ENCODE results near the gene FIGN. TPM values are rescaled to one million over a fixed set of nuclear protein-coding genes. Genes with fewer than 3 reads are reported as not detected.

FIGN gene
- total RNA-seq, 1 experiment from 2014 or later, result 1.5 TPM

DNA sequence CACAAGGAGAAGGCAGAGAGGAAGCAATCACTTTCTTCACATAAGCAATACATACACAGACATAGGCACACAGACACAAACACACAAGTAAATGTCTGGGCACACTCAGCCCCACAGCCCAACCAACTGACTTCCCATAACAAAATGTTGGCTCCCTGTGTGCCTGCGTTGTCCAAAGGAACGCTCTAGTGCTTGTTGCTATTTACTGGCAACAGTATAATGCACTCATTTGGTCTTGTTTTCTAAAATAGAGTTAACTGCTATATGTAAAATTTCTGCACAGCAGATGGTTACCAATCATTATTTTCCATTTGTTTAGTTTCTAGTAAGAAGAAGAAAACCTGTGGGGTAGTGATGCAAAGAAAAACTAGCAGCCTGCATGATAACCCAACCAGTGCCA is 16.5 kb downstream of the FIGN start:
- no peaks in the 10 kb centered on the region for H3K4me1 ChIP-seq (ENCODE audit: insufficient read depth, low read length)
- ChIA-PET POLR2A (ENCODE audit: unreplicated experiment) (no interaction called here), CTCF (no interaction called here)
- ATAC-seq, result no peak
- no peaks in the 10 kb centered on the region for H3F3A ChIP-seq (ENCODE audit: low read length, unreplicated experiment)
- H4K20me1 ChIP-seq (ENCODE audit: low read length), result no peaks in the 10 kb centered on the region
- H2AFZ ChIP-seq (ENCODE audit: low read length), result no peak overlapping the region
- H3K79me2 ChIP-seq (ENCODE audit: low read length), result no peaks in the 10 kb centered on the region
- intact Hi-C loops (cut with micrococcal nuclease), result no loop called here
- no peaks in the 10 kb centered on the region for H3K27me3 ChIP-seq (ENCODE audit: low read length)
- H3K27ac ChIP-seq (ENCODE audit: low read length), result no peak overlapping the region
- no peak overlapping the region for H3K4me3 ChIP-seq (ENCODE audit: low read length)
- TF ChIP-seq EZH2phosphoT487 (IDR thresholded peaks at IDR 0.05; ENCODE audit: borderline replicate concordance, low read length) (no peak), EZH2 (IDR thresholded peaks at IDR 0.05; ENCODE audit: low read length, unreplicated experiment) (no peak)
- TF ChIP-seq, protein P1, sequence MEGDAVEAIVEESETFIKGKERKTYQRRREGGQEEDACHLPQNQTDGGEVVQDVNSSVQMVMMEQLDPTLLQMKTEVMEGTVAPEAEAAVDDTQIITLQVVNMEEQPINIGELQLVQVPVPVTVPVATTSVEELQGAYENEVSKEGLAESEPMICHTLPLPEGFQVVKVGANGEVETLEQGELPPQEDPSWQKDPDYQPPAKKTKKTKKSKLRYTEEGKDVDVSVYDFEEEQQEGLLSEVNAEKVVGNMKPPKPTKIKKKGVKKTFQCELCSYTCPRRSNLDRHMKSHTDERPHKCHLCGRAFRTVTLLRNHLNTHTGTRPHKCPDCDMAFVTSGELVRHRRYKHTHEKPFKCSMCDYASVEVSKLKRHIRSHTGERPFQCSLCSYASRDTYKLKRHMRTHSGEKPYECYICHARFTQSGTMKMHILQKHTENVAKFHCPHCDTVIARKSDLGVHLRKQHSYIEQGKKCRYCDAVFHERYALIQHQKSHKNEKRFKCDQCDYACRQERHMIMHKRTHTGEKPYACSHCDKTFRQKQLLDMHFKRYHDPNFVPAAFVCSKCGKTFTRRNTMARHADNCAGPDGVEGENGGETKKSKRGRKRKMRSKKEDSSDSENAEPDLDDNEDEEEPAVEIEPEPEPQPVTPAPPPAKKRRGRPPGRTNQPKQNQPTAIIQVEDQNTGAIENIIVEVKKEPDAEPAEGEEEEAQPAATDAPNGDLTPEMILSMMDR (conservative IDR thresholded peaks at IDR 0.05; ENCODE audit: low read depth, low read length), result no peak
- H3K9ac ChIP-seq (ENCODE audit: low read length), result no peak overlapping the region
- no peaks in the 10 kb centered on the region for H3K9me2 ChIP-seq (replicated peaks; ENCODE audit: low read length)
- no TSS peak for BruUV-seq (replicated peaks)
- no peaks in the 10 kb centered on the region for H3K9me3 ChIP-seq (ENCODE audit: low read length)
- no peak overlapping the region for H3K4me2 ChIP-seq (ENCODE audit: low read length)
- DNase-seq, result no peak
- no peaks in the 10 kb centered on the region for H3K36me3 ChIP-seq (ENCODE audit: low read depth, low read length)

DNA sequence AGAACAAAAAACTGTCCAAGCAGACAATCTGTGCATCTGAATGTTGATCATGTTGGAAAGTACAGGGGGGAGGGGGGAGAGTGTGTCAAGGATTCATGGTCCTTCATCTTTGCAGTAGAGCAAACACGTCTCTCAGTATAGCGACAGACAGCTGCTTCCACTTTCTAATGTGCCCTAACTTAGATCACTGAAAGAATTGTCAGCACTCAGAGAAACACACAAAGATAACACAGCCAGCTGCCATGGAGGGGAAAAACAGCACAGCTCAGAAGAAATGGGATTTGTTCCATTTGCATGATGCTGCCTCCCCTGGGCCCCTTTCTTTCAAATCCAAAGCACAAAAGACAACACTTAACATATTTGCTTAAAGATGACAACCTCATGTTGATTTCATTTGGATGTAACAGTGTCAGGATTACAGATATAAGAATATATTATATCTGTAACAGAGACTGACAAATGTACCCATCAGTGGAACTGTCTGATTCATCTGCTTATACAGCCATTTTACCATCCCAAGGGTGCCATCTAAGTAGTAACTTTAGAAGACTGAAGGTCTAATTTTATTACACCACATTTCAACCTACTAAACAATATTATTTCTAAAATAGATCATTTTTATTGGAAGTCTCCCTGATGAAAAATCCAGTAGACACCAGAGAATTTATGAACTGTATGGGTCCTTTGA is 17.7 kb downstream of the FIGN start:
- POLR2A ChIA-PET (ENCODE audit: unreplicated experiment), result no interaction called here
- no peak overlapping the region for H3K27ac ChIP-seq (ENCODE audit: low read length)

DNA sequence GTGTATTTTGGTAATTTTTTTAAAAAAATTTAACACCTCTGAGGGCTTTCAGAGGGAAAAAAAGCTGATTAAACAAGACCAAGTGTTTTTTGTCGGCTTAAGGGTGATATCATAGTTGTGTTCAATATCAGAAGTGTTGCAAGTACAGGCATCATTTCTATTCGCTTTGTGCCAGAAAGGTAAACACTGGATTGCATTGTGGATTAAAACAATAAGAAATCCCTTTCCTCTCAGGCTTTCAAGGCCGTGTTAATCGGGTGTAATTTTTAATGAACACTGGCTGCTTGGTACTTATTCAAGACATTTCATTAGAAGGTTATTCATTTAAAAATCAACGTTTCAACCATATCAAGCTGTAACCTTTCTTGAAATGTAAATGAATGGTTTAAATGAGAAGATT is 18.3 kb downstream of the FIGN start:
- H3F3A ChIP-seq (ENCODE audit: low read length, unreplicated experiment), result no peaks in the 10 kb centered on the region
- H3K27me3 ChIP-seq (ENCODE audit: low read length), result no peaks in the 10 kb centered on the region
- H3K79me2 ChIP-seq (ENCODE audit: low read length), result no peaks in the 10 kb centered on the region
- DNase-seq, result no peak
- no peak overlapping the region for H3K4me3 ChIP-seq (ENCODE audit: low read length)
- H3K4me2 ChIP-seq (ENCODE audit: low read length), result no peak overlapping the region
- no peaks in the 10 kb centered on the region for H3K4me1 ChIP-seq (ENCODE audit: insufficient read depth, low read length)
- H3K36me3 ChIP-seq (ENCODE audit: low read depth, low read length), result no peaks in the 10 kb centered on the region
- intact Hi-C loops (cut with micrococcal nuclease), result no loop called here
- H3K9me3 ChIP-seq (ENCODE audit: low read length), result no peaks in the 10 kb centered on the region
- ChIA-PET POLR2A (ENCODE audit: unreplicated experiment) (no interaction called here), CTCF (no interaction called here)
- no peak overlapping the region for H3K27ac ChIP-seq (ENCODE audit: low read length)
- no peaks in the 10 kb centered on the region for H3K9me2 ChIP-seq (replicated peaks; ENCODE audit: low read length)
- BruUV-seq (replicated peaks), result no TSS peak
- H3K9ac ChIP-seq (ENCODE audit: low read length), result no peak overlapping the region
- H2AFZ ChIP-seq (ENCODE audit: low read length), result no peak overlapping the region
- ATAC-seq, result no peak
- TF ChIP-seq, protein P1 (conservative IDR thresholded peaks at IDR 0.05; ENCODE audit: low read depth, low read length), result no peak
- no peak for TF ChIP-seq EZH2phosphoT487 (IDR thresholded peaks at IDR 0.05; ENCODE audit: borderline replicate concordance, low read length)
- TF ChIP-seq EZH2 (IDR thresholded peaks at IDR 0.05; ENCODE audit: low read length, unreplicated experiment), result no peak
- no peaks in the 10 kb centered on the region for H4K20me1 ChIP-seq (ENCODE audit: low read length)

More for the DNA sequence above, 17.7 kb downstream of the FIGN start:
- Histone ChIP-seq H3F3A (ENCODE audit: low read length, unreplicated experiment) (no peaks in the 10 kb centered on the region), H3K9ac (ENCODE audit: low read length) (no peak overlapping the region), H2AFZ (ENCODE audit: low read length) (no peak overlapping the region), H3K36me3 (ENCODE audit: low read depth, low read length) (no peaks in the 10 kb centered on the region), H3K9me3 (ENCODE audit: low read length) (no peaks in the 10 kb centered on the region), H3K9me2 (replicated peaks; ENCODE audit: low read length) (no peaks in the 10 kb centered on the region), H3K27me3 (ENCODE audit: low read length) (no peaks in the 10 kb centered on the region), H3K4me1 (ENCODE audit: insufficient read depth, low read length) (no peaks in the 10 kb centered on the region), H3K4me2 (ENCODE audit: low read length) (no peak overlapping the region), H4K20me1 (ENCODE audit: low read length) (no peaks in the 10 kb centered on the region), H3K4me3 (ENCODE audit: low read length) (no peak overlapping the region), H3K79me2 (ENCODE audit: low read length) (no peaks in the 10 kb centered on the region)
- DNase-seq, result no peak
- CTCF ChIA-PET, result no interaction called here
- no peak for TF ChIP-seq EZH2 (IDR thresholded peaks at IDR 0.05; ENCODE audit: low read length, unreplicated experiment)
- TF ChIP-seq, protein P1 (conservative IDR thresholded peaks at IDR 0.05; ENCODE audit: low read depth, low read length), result no peak
- TF ChIP-seq EZH2phosphoT487 (IDR thresholded peaks at IDR 0.05; ENCODE audit: borderline replicate concordance, low read length), result no peak
- intact Hi-C loops (cut with micrococcal nuclease), result no loop called here
- no peak for ATAC-seq
- BruUV-seq (replicated peaks), result no TSS peak
